ENCODE results near the gene DPEP3. TPM values are rescaled to one million over a fixed set of nuclear protein-coding genes. Genes with fewer than 3 reads are reported as not detected.

The DPEP3 gene
- total and polyA plus RNA-seq, 7 donors, result 0.10 to 0.45 (median 0.17) TPM; not detected in 2

GRCh38 chr16:67946128-67946569, 34.1 kb downstream of the DPEP3 start:
- Histone ChIP-seq H3K27me3 (ENCODE audit: insufficient read depth in 3 of 3, low read length in 2 of 3) (no peaks in the 10 kb centered on the region), H3K4me1 (peaks cover 9% of the 10 kb centered on the region), H3K36me3 (ENCODE audit: insufficient read depth in 1 of 2, low read depth in 1 of 2) (peaks cover 9 to 98% of the 10 kb centered on the region in 2 donors), H3K4me3 (no peak overlapping the region), H3K9me3 (no peaks in the 10 kb centered on the region), H3K27ac (no peak overlapping the region)
- no peak for DNase-seq
- 90 to 93% (median 92%) methylated on average over 18 to 20 of the region's 20 CpGs for WGBS, 3 donors
- ATAC-seq, result no peak
- TF ChIP-seq CTCF (IDR thresholded peaks at IDR 0.05), result no peak
- intact Hi-C loops (cut with DNase I), result no loop called here

DNA sequence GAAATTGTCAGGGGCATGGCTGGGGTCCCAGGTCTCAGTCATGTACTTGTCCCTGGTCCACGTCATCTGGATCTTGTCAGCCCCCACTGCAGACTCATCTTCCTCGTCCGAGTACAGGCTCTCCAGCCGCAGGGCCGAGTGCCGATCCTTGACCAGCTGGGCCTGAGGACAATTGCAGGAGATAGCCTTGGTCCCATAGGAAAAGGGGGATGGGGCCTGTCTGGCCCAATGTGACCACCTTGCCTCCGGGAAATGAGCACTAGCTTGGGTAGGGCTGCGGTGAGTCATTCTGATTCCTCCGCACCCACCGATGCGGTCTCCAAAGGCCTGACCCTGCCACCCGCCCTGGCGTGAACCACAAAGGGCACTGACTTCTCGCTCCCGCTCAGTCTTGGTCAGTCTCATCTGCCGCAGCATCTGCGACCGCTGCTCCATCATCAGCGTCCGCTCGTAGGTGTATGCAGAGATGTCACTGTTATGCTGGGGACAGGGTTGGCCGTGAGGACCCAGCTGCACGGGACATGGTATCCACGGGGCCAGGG, 34.8 kb downstream of the DPEP3 start:
- Histone ChIP-seq H3K9me3 (no peaks in the 10 kb centered on the region), H3K36me3 (ENCODE audit: insufficient read depth in 1 of 2, low read depth in 1 of 2) (peaks cover 9 to 98% of the 10 kb centered on the region in 2 donors), H3K27ac (peak overlapping the region; percentile 38), H3K4me1 (peaks cover 9% of the 10 kb centered on the region), H3K4me3 (no peak overlapping the region), H3K27me3 (ENCODE audit: insufficient read depth in 3 of 3, low read length in 2 of 3) (no peaks in the 10 kb centered on the region)
- no peak for TF ChIP-seq CTCF (IDR thresholded peaks at IDR 0.05)
- 74 to 75% (median 75%) methylated on average over 24 of the region's 24 CpGs for WGBS, 3 donors
- intact Hi-C loops (cut with DNase I), result no loop called here
- DNase-seq (no peak), ATAC-seq (no peak)

DNA sequence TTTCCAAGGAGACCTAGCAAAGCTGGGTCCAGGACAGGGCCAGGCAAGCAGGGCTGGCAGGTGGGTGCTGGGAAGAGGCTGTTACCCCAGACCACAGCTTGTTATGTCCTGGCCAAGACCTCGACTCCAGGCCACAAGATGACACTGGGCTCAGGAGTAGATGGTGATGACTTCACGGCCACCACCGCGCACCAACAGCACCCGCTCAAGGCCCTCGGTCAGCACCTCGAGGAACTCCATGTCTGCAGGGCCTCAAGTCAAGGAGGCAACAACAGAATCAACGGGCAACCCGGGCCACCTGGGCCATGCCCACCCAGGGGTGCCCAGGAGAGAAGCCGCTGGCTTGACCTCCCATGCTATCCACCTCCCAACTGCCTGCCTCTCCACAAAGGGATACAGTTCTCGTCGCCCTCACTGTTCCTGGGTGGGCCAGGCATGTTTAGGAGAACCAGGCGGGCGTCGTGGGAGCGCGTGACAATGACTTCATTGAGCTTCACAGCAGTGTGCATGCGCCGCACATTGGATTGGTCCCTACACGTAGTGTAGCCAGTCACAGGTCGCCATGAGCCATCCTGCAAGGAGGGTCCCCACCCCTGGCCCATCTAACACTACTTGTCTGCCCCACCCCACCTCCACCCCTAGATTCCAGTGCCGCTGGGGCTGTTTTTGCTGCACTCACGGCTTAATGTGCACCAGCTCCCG, 35.5 kb downstream of the DPEP3 start:
- DNase-seq (peak in 1 of 2 donors; percentile 21), ATAC-seq (no peak)
- WGBS, 3 donors, result 81 to 88% (median 82%) methylated on average over 23 to 24 of the region's 24 CpGs
- Histone ChIP-seq H3K36me3 (ENCODE audit: insufficient read depth in 1 of 2, low read depth in 1 of 2) (peaks cover 9 to 98% of the 10 kb centered on the region in 2 donors), H3K9me3 (no peaks in the 10 kb centered on the region), H3K4me3 (no peak overlapping the region), H3K27me3 (ENCODE audit: insufficient read depth in 3 of 3, low read length in 2 of 3) (no peaks in the 10 kb centered on the region), H3K4me1 (peaks cover 9% of the 10 kb centered on the region), H3K27ac (peak overlapping the region; percentile 38)
- intact Hi-C loops (cut with DNase I), result no loop called here
- no peak for TF ChIP-seq CTCF (IDR thresholded peaks at IDR 0.05)

DNA sequence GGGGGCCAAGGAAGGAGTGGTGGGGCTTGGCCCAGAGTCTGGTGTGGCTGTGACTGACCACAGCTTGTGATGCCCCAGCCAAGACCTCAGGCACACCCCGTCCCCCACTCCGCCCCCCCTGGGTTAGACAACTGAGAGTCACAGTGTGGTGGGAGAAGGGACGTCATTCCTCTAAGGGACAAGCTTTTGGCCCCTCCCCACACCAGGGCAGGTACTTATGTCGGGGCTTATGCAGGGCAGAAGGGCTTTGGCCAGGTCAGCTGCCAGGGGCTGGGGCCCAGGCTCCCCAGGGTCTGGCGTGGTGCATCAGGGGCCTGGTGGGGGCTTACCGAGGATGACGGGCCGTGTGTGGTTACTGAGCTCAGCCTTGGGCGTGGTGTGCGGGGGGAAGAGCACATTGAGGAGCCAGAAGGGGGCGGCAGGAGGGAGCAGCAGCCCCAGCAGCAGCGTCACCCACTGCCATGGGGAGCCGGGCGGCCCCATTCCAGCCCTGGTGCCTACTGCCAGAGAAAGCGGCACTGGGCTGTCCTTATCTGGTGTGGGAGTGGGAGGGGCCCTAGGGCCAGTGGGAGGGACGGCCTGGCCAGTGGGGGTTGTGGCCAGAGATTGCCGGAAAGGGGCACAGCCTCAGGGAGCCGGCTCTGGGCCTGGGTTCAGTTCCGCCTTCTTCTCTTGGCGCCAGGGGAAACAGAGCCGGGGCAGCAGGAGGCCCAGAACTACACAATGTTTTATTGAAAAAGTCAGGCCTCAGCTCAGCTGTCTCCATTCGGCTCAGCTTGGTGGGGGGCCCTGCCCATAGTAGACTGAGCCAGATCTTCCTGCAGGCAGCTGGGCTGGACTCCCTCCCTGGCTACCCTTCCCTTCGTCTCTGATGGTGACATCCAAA, 36.4 kb downstream of the DPEP3 start, which contains the start of gene LCAT:
Gene LCAT, minus strand, starts transcription at position 502 of the 886 bp plus-strand sequence. Its CDS starts 19 bp downstream, at position 483.
- no peaks in the 10 kb centered on the region for H3K27me3 ChIP-seq (ENCODE audit: insufficient read depth in 3 of 3, low read length in 2 of 3)
- H3K27ac ChIP-seq, result peak within 1 kb of the TSS; percentile 38
- 43 to 59% (median 55%) methylated on average over 15 to 23 of the region's 23 CpGs for WGBS, 3 donors
- H3K4me1 ChIP-seq, result peaks cover 9% of the 10 kb centered on the region
- no peak within 1 kb of the TSS for H3K4me3 ChIP-seq
- peaks cover 9 to 96% of the 10 kb centered on the region in 2 donors for H3K36me3 ChIP-seq (ENCODE audit: insufficient read depth in 1 of 2, low read depth in 1 of 2)
- TF ChIP-seq CTCF (IDR thresholded peaks at IDR 0.05), result no peak
- H3K9me3 ChIP-seq, result no peaks in the 10 kb centered on the region
- intact Hi-C loops (cut with DNase I), result no loop called here
- DNase-seq, result peak; percentile 75 to 82
- ATAC-seq, result peak; percentile 22 to 41 (median 34)
